ENCODE data around the gene EVI5. TPM values are rescaled to one million over a fixed set of nuclear protein-coding genes. Genes with fewer than 3 reads are reported as not detected.
"Not testable (repeated sequence)": the region's sequence is repeated elsewhere in the genome, so short reads cannot be mapped to it uniquely, and the experiment has no call there.

EVI5 gene
- polyA plus RNA-seq, 2 donors: 1.6 to 1.9 TPM

- Histone ChIP-seq H3K4me1 (ENCODE audit: control insufficient read depth in 2 of 2, insufficient read depth in 2 of 2, low read length in 1 of 2) (no peaks in the 10 kb centered on the region), H3K9me3 (ENCODE audit: control insufficient read depth in 2 of 2, insufficient read depth in 1 of 2, low read depth in 1 of 2, low read length in 1 of 2) (no peaks in the 10 kb centered on the region), H3K4me3 (ENCODE audit: low read depth in 1 of 2, low read length in 2 of 2) (no peak overlapping the region), H3K27me3 (ENCODE audit: control insufficient read depth in 1 of 2, insufficient read depth in 2 of 2, low read length in 2 of 2) (no peaks in the 10 kb centered on the region), H3K27ac (ENCODE audit: low read depth in 2 of 2, low read length in 1 of 2) (no peak overlapping the region), H3K36me3 (ENCODE audit: control insufficient read depth in 2 of 2, insufficient read depth in 2 of 2, low read length in 1 of 2) (peaks cover 0 to 3% of the 10 kb centered on the region in 2 donors)
- 84 to 85% methylated on average over 19 of the region's 19 CpGs for whole genome bisulfite sequencing, 2 donors
These were observed 29.1 kb downstream of the EVI5 start for GRCh38 chr1:92755541-92756461.

GRCh38 chr1:92754719-92755050 lies 30.2 kb downstream of the EVI5 start:
- Histone ChIP-seq H3K4me1 (ENCODE audit: control insufficient read depth in 2 of 2, insufficient read depth in 2 of 2, low read length in 1 of 2) (no peaks in the 10 kb centered on the region), H3K27ac (ENCODE audit: low read depth in 2 of 2, low read length in 1 of 2) (no peak overlapping the region), H3K4me3 (ENCODE audit: low read depth in 1 of 2, low read length in 2 of 2) (no peak overlapping the region), H3K36me3 (ENCODE audit: control insufficient read depth in 2 of 2, insufficient read depth in 2 of 2, low read length in 1 of 2) (peaks cover 0 to 3% of the 10 kb centered on the region in 2 donors), H3K27me3 (ENCODE audit: control insufficient read depth in 1 of 2, insufficient read depth in 2 of 2, low read length in 2 of 2) (no peaks in the 10 kb centered on the region), H3K9me3 (ENCODE audit: control insufficient read depth in 2 of 2, insufficient read depth in 1 of 2, low read depth in 1 of 2, low read length in 1 of 2) (no peaks in the 10 kb centered on the region)
- 93 to 95% methylated on average over 1 of the region's 1 CpG for WGBS, 2 donors

DNA sequence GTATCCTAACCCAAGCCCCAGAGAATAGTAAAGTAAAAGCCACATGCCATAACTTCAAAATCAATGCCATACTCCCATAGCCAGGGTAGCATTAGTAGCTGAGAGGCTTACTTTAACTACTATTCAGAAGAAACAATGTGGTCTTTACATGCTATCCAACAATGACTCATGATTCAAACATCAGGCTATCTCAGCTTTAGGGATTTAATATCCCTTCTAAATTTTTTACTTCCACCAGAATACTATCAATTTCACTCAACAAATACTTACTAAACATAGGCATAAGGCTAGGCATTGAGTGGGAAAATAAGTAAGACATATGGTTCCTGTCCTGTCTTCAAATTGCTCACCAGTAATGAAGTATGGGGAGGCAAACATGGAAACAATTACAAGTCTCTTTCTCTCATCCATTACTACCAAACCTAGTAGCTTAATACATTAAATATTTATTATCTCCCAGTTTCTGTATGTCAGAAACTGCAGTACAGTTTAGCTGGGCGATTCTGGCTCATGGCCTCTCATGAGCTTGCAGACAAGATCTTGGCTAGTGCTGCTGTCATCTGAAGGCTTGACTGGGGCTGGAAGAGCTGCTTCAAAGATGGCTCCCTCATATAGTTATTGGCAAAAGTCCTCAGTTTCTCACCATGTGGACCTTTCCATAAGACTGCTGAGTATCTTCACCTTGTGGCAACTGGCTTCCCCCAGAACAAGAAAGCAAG lies 30.7 kb downstream of the EVI5 start:
- Histone ChIP-seq H3K9me3 (ENCODE audit: control insufficient read depth in 2 of 2, insufficient read depth in 1 of 2, low read depth in 1 of 2, low read length in 1 of 2) (no peaks in the 10 kb centered on the region), H3K36me3 (ENCODE audit: control insufficient read depth in 2 of 2, insufficient read depth in 2 of 2, low read length in 1 of 2) (peaks cover 0 to 3% of the 10 kb centered on the region in 2 donors)
- 91% methylated on average over 1 of the region's 1 CpG for WGBS, 2 donors

DNA sequence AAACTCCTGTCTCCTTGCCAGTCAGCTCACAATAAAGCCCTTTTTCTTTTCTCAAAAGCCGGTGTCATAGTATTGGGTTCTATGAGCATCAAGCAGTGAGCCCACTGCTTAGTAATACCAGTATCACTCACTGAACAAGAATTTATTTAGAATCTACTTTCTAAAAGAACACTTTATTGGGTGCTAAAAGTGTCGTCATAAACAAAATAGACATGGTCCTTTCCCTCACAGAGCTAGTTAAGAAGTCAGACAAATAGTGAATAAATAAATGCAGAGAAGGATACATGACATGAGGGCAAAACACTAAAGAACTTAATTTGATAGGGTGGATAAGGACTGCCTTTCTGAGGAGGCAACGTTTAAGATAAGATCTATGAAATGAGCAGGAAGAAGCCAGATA lies 32.2 kb downstream of the EVI5 start:
- H3K4me3 ChIP-seq (ENCODE audit: low read depth in 1 of 2, low read length in 2 of 2): no peak overlapping the region
- H3K36me3 ChIP-seq (ENCODE audit: control insufficient read depth in 2 of 2, insufficient read depth in 2 of 2, low read length in 1 of 2): peaks cover 0 to 3% of the 10 kb centered on the region in 2 donors
- H3K4me1 ChIP-seq (ENCODE audit: control insufficient read depth in 2 of 2, insufficient read depth in 2 of 2, low read length in 1 of 2): no peaks in the 10 kb centered on the region
- H3K27me3 ChIP-seq (ENCODE audit: control insufficient read depth in 1 of 2, insufficient read depth in 2 of 2, low read length in 2 of 2): no peaks in the 10 kb centered on the region
- H3K9me3 ChIP-seq (ENCODE audit: control insufficient read depth in 2 of 2, insufficient read depth in 1 of 2, low read depth in 1 of 2, low read length in 1 of 2): no peaks in the 10 kb centered on the region
- no peak overlapping the region for H3K27ac ChIP-seq (ENCODE audit: low read depth in 2 of 2, low read length in 1 of 2)
- 63 to 72% methylated on average over 3 of the region's 3 CpGs for WGBS, 2 donors

More for the DNA sequence above, 30.7 kb downstream of the EVI5 start:
- Histone ChIP-seq H3K27me3 (ENCODE audit: control insufficient read depth in 1 of 2, insufficient read depth in 2 of 2, low read length in 2 of 2) (no peaks in the 10 kb centered on the region), H3K4me1 (ENCODE audit: control insufficient read depth in 2 of 2, insufficient read depth in 2 of 2, low read length in 1 of 2) (no peaks in the 10 kb centered on the region), H3K4me3 (ENCODE audit: low read depth in 1 of 2, low read length in 2 of 2) (no peak overlapping the region), H3K27ac (ENCODE audit: low read depth in 2 of 2, low read length in 1 of 2) (no peak overlapping the region)

- Histone ChIP-seq H3K27ac (ENCODE audit: low read depth in 2 of 2, low read length in 1 of 2) (no peak overlapping the region), H3K4me1 (ENCODE audit: control insufficient read depth in 2 of 2, insufficient read depth in 2 of 2, low read length in 1 of 2) (no peaks in the 10 kb centered on the region), H3K9me3 (ENCODE audit: control insufficient read depth in 2 of 2, insufficient read depth in 1 of 2, low read depth in 1 of 2, low read length in 1 of 2) (no peaks in the 10 kb centered on the region), H3K27me3 (ENCODE audit: control insufficient read depth in 1 of 2, insufficient read depth in 2 of 2, low read length in 2 of 2) (no peaks in the 10 kb centered on the region), H3K36me3 (ENCODE audit: control insufficient read depth in 2 of 2, insufficient read depth in 2 of 2, low read length in 1 of 2) (no peaks in the 10 kb centered on the region), H3K4me3 (ENCODE audit: low read depth in 1 of 2, low read length in 2 of 2) (no peak overlapping the region)
- WGBS, 2 donors: no CpG with 5 or more reads among the region's 1 CpG
These were observed 35.8 kb downstream of the EVI5 start for GRCh38 chr1:92749024-92749634.

- Histone ChIP-seq H3K36me3 (ENCODE audit: control insufficient read depth in 2 of 2, insufficient read depth in 2 of 2, low read length in 1 of 2) (no peaks in the 10 kb centered on the region), H3K4me3 (ENCODE audit: low read depth in 1 of 2, low read length in 2 of 2) (no peak overlapping the region), H3K27me3 (ENCODE audit: control insufficient read depth in 1 of 2, insufficient read depth in 2 of 2, low read length in 2 of 2) (no peaks in the 10 kb centered on the region), H3K27ac (ENCODE audit: low read depth in 2 of 2, low read length in 1 of 2) (no peak overlapping the region), H3K9me3 (ENCODE audit: control insufficient read depth in 2 of 2, insufficient read depth in 1 of 2, low read depth in 1 of 2, low read length in 1 of 2) (no peaks in the 10 kb centered on the region), H3K4me1 (ENCODE audit: control insufficient read depth in 2 of 2, insufficient read depth in 2 of 2, low read length in 1 of 2) (no peaks in the 10 kb centered on the region)
- 88% methylated on average over 3 of the region's 3 CpGs for WGBS, 2 donors
These were observed 36.8 kb downstream of the EVI5 start for GRCh38 chr1:92748138-92748537.

- H3K27ac ChIP-seq (ENCODE audit: low read depth in 2 of 2, low read length in 1 of 2): no peak overlapping the region
- H3K4me3 ChIP-seq (ENCODE audit: low read depth in 1 of 2, low read length in 2 of 2): no peak overlapping the region
- H3K27me3 ChIP-seq (ENCODE audit: control insufficient read depth in 1 of 2, insufficient read depth in 2 of 2, low read length in 2 of 2): no peaks in the 10 kb centered on the region
- H3K9me3 ChIP-seq (ENCODE audit: control insufficient read depth in 2 of 2, insufficient read depth in 1 of 2, low read depth in 1 of 2, low read length in 1 of 2): no peaks in the 10 kb centered on the region
- H3K36me3 ChIP-seq (ENCODE audit: control insufficient read depth in 2 of 2, insufficient read depth in 2 of 2, low read length in 1 of 2): no peaks in the 10 kb centered on the region
- WGBS, 2 donors: 59 to 72% methylated on average over 1 of the region's 1 CpG
- no peaks in the 10 kb centered on the region for H3K4me1 ChIP-seq (ENCODE audit: control insufficient read depth in 2 of 2, insufficient read depth in 2 of 2, low read length in 1 of 2)
These were observed 37.2 kb downstream of the EVI5 start for GRCh38 chr1:92747735-92748134.

DNA sequence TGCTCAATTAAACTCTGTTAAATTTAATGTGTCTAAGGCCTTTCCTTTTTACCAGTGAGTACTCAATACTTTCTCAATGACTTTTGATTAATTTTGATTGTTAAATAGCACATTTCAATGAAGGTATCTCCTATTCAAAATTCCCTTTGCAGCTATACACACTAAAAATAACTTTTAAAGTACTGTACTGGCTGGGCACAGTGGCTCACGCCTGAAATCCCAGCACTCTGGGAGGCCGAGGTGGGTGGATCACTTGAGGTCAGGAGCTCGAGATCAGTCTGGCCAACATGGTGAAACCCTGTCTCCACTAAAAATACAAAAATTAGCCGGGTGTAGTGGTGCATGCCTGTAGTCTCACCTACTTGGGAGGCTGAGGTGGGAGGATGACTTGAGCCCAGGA lies 38.7 kb downstream of the EVI5 start:
- not testable (repeated sequence) for H3K4me1 ChIP-seq (ENCODE audit: control insufficient read depth in 2 of 2, insufficient read depth in 2 of 2, low read length in 1 of 2); H3K27ac ChIP-seq (ENCODE audit: low read depth in 2 of 2, low read length in 1 of 2); H3K4me3 ChIP-seq (ENCODE audit: low read depth in 1 of 2, low read length in 2 of 2); H3K36me3 ChIP-seq (ENCODE audit: control insufficient read depth in 2 of 2, insufficient read depth in 2 of 2, low read length in 1 of 2); H3K27me3 ChIP-seq (ENCODE audit: control insufficient read depth in 1 of 2, insufficient read depth in 2 of 2, low read length in 2 of 2); H3K9me3 ChIP-seq (ENCODE audit: control insufficient read depth in 2 of 2, insufficient read depth in 1 of 2, low read depth in 1 of 2, low read length in 1 of 2)
- 89 to 90% methylated on average over 4 of the region's 4 CpGs for WGBS, 2 donors

GRCh38 chr1:92743221-92743620 lies 41.7 kb downstream of the EVI5 start:
- no peaks in the 10 kb centered on the region for H3K9me3 ChIP-seq (ENCODE audit: control insufficient read depth in 2 of 2, insufficient read depth in 1 of 2, low read depth in 1 of 2, low read length in 1 of 2)
- H3K4me3 ChIP-seq (ENCODE audit: low read depth in 1 of 2, low read length in 2 of 2): no peak overlapping the region
- H3K27me3 ChIP-seq (ENCODE audit: control insufficient read depth in 1 of 2, insufficient read depth in 2 of 2, low read length in 2 of 2): no peaks in the 10 kb centered on the region
- no peaks in the 10 kb centered on the region for H3K36me3 ChIP-seq (ENCODE audit: control insufficient read depth in 2 of 2, insufficient read depth in 2 of 2, low read length in 1 of 2)
- 91% methylated on average over 8 of the region's 8 CpGs for WGBS, 2 donors
- H3K27ac ChIP-seq (ENCODE audit: low read depth in 2 of 2, low read length in 1 of 2): no peak overlapping the region
- H3K4me1 ChIP-seq (ENCODE audit: control insufficient read depth in 2 of 2, insufficient read depth in 2 of 2, low read length in 1 of 2): no peaks in the 10 kb centered on the region

All from esophagus (tissue), 2 donors.